Esophagus squamous epithelium (tissue), 5 donors: ENCODE results near the gene MEN1. TPM values are rescaled to one million over a fixed set of nuclear protein-coding genes. Genes with fewer than 3 reads are reported as not detected.

Experiments
- DNase-seq: peaks from one replicate; lab custom pipeline; 2025; lab: John Stamatoyannopoulos, UW
- H3K27ac ChIP-seq, 4 donors: fragments of 200-600 bp; sonication (generic); one replicate each; pipeline ENCODE4 v1.5.1; 2016 to 2019; ENCODE audit warnings: mild to moderate bottlenecking in 1 of 4
- H3K27me3 ChIP-seq, 4 donors: fragments of 200-600 bp; sonication (generic); 1 replicate in 3 of 4; 2 replicates in 1 of 4; pipeline versions ENCODE4 v1.5.1 to v1.6.0; 2017 to 2021; ENCODE audit warnings: antibody characterized with exemption in 1 of 4
- H3K36me3 ChIP-seq, 3 donors: fragments of 200-600 bp; sonication (generic); one replicate each; pipeline ENCODE4 v1.5.1; 2016 to 2019
- H3K4me1 ChIP-seq, 3 donors: fragments of 200-600 bp; sonication (generic); one replicate each; pipeline ENCODE4 v1.5.1; 2017 to 2019
- H3K4me3 ChIP-seq, 4 donors: fragments of 200-600 bp; sonication (generic); 1 replicate in 3 of 4; 2 replicates in 1 of 4; pipeline ENCODE4 v1.5.1; 2016 to 2019; ENCODE audit warnings: mild to moderate bottlenecking in 2 of 4, moderate library complexity in 1 of 4
- H3K9me3 ChIP-seq, 3 donors: fragments of 200-600 bp; sonication (generic); one replicate each; pipeline ENCODE4 v1.5.1; 2016 to 2019
- POLR2A ChIP-seq, 4 donors: fragments of 450-650 bp; IDR thresholded peaks; one replicate each; pipeline ENCODE4 v1.6.1; 2017; ENCODE audit warnings: antibody characterized with exemption in 4 of 4, mild to moderate bottlenecking in 4 of 4, moderate library complexity in 3 of 4
- WGBS, 2 donors: methylation state at CpG; one replicate each; pipeline ENCODE4 v1.1.5; 2018; 5-methylcytosine and 5-hydroxymethylcytosine counted together
- intact Hi-C: fragments of 100-400 bp; cut with DNase I; formaldehyde crosslinking; loops from one replicate; pipeline ENCODE4 v1.15.0; 2022
- total RNA-seq, 4 donors: library from RNA; depleted of rRNA; stranded (reverse); fragments of >200 nt; gene quantifications; one replicate each; pipeline ENCODE4 v1.1.0, GENCODE V29; 2016
- TF ChIP-seq, protein P1 (sequence below), 6 experiments: fragments of 450-650 bp in 4 of 6; fragments of 200-600 bp in 2 of 6; sonication (generic) in 2 of 6; IDR thresholded peaks; one replicate each; pipeline ENCODE4 v1.5.1; 2016 to 2019; ENCODE audit warnings: antibody characterized with exemption in 6 of 6, mild to moderate bottlenecking in 4 of 6, moderate library complexity in 4 of 6
- donor health status: DM: yes; HTN: yes; CAD: no.

Gene MEN1
- total RNA-seq, 4 donors from 2014 or later = 14.9 to 23.3 (median 17.0) TPM

DNA sequence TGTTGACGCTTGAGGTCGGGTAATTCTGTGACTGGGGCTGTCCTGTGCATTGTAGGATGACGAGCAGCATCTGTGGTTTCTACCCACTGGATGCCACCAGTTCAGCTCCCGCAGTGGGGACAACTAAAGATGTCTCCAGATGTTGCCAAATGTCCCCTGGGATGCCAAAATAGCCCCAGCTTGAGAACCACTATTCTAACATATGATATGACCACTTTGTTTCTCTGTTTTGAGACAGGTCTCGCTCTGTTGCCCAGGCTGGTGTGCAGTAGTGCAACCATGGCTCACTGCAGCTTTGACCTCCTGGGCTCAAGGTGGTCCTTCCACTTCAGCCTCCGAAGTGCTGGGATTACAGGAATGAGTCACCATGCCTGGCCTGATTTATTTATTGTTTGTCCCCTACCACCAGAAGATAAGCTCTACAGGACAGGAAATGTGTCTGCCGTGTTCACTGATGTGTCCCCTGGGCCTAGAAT lies 4.4 kb upstream of the MEN1 start:
- H3K27me3 ChIP-seq = no peaks in the 10 kb centered on the region
- no peaks in the 10 kb centered on the region for H3K36me3 ChIP-seq
- H3K9me3 ChIP-seq = no peaks in the 10 kb centered on the region
- intact Hi-C loops = no loop called here
- no peak overlapping the region for H3K27ac ChIP-seq
- peaks cover 0 to 9% (median 3%) of the 10 kb centered on the region in 3 donors for H3K4me1 ChIP-seq
- TF ChIP-seq, protein P1, sequence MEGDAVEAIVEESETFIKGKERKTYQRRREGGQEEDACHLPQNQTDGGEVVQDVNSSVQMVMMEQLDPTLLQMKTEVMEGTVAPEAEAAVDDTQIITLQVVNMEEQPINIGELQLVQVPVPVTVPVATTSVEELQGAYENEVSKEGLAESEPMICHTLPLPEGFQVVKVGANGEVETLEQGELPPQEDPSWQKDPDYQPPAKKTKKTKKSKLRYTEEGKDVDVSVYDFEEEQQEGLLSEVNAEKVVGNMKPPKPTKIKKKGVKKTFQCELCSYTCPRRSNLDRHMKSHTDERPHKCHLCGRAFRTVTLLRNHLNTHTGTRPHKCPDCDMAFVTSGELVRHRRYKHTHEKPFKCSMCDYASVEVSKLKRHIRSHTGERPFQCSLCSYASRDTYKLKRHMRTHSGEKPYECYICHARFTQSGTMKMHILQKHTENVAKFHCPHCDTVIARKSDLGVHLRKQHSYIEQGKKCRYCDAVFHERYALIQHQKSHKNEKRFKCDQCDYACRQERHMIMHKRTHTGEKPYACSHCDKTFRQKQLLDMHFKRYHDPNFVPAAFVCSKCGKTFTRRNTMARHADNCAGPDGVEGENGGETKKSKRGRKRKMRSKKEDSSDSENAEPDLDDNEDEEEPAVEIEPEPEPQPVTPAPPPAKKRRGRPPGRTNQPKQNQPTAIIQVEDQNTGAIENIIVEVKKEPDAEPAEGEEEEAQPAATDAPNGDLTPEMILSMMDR (IDR thresholded peaks at IDR 0.05) = no peak
- no peak for TF ChIP-seq POLR2A (IDR thresholded peaks at IDR 0.05)
- no peak overlapping the region for H3K4me3 ChIP-seq
- DNase-seq = no peak
- WGBS, 2 donors = 72% methylated on average over 5 to 7 of the region's 7 CpGs

DNA sequence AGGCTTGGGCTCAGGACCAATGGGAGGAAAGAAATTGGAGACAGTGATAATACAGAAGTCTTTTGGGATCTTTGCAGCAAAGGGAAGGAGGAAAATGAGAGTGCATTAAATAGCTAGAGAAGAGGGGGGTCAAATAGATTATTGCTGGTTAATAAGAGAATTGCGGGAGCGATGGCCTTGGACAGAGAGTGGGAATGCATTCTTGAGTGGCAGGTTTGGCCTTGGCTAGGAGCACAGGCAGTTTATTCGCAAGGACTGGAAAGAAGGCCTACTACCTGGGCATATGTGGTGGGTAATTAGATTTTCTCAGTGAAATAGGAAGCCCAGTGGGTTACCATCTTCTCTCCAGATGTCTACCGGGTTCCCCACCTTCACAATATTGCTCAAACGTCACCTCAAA lies 3.5 kb upstream of the MEN1 start:
- Histone ChIP-seq H3K4me1 (peaks cover 6 to 18% (median 8%) of the 10 kb centered on the region in 3 donors), H3K27me3 (no peaks in the 10 kb centered on the region), H3K27ac (no peak overlapping the region), H3K9me3 (no peaks in the 10 kb centered on the region), H3K4me3 (no peak overlapping the region), H3K36me3 (no peaks in the 10 kb centered on the region)
- whole genome bisulfite sequencing, 2 donors = 84 to 85% methylated on average over 5 of the region's 5 CpGs
- TF ChIP-seq POLR2A (IDR thresholded peaks at IDR 0.05) = no peak
- TF ChIP-seq, protein P1 (IDR thresholded peaks at IDR 0.05) = no peak
- DNase-seq = no peak
- intact Hi-C loops = no loop called here

DNA sequence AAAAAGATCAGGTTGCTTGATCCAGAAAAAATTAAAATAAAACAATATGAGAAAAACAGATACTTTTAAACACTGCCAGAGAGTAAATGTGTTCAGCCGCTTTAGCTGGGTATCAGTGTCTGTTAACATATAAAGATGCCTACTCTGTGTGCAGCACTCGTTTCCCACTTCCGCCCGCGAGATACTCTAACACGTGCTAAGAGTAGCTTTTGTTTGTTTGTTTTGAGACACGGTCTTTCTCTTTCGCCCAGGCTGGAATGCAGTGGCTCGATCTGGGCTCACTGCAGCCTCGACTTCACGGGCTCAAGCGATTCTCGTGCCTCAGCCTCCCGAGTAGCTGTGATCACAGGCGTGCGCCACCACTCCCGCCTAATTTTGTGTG lies 531 bp upstream of the MEN1 start:
- TF ChIP-seq, protein P1 (IDR thresholded peaks at IDR 0.05) = no peak
- TF ChIP-seq POLR2A (IDR thresholded peaks at IDR 0.05) = no peak
- no peaks in the 10 kb centered on the region for H3K27me3 ChIP-seq
- WGBS, 2 donors = 44 to 47% methylated on average over 16 to 17 of the region's 17 CpGs
- peaks cover 0 to 26% (median 5%) of the 10 kb centered on the region in 3 donors for H3K36me3 ChIP-seq
- H3K9me3 ChIP-seq = no peaks in the 10 kb centered on the region
- intact Hi-C loops = no loop called here
- H3K27ac ChIP-seq = peak overlapping the region; percentile 84 to 92 (median 88)
- H3K4me3 ChIP-seq = peak overlapping the region; percentile 80 to 96 (median 91)
- H3K4me1 ChIP-seq = peaks cover 6 to 34% (median 8%) of the 10 kb centered on the region in 3 donors
- DNase-seq = no peak

GRCh38 chr11:64809781-64810241 lies 540 bp downstream of the MEN1 start:
- H3K4me1 ChIP-seq = peaks cover 6 to 36% (median 9%) of the 10 kb centered on the region in 3 donors
- no peaks in the 10 kb centered on the region for H3K9me3 ChIP-seq
- DNase-seq = no peak
- peak overlapping the region; percentile 84 to 92 (median 88) for H3K27ac ChIP-seq
- H3K4me3 ChIP-seq = peak overlapping the region; percentile 80 to 96 (median 91)
- H3K27me3 ChIP-seq = no peaks in the 10 kb centered on the region
- 0% methylated on average over 1 to 4 of the region's 44 CpGs for WGBS, 2 donors
- TF ChIP-seq, protein P1 (IDR thresholded peaks at IDR 0.05) = no peak
- no peak for TF ChIP-seq POLR2A (IDR thresholded peaks at IDR 0.05)
- intact Hi-C loops = no loop called here
- peaks cover 5 to 36% (median 7%) of the 10 kb centered on the region in 3 donors for H3K36me3 ChIP-seq

- no peaks in the 10 kb centered on the region for H3K9me3 ChIP-seq
- H3K4me1 ChIP-seq = peaks cover 27 to 66% (median 32%) of the 10 kb centered on the region in 3 donors
- intact Hi-C loops = no loop called here
- 89 to 100% methylated on average over 3 to 5 of the region's 9 CpGs for WGBS, 2 donors
- no peaks in the 10 kb centered on the region for H3K27me3 ChIP-seq
- no peak for DNase-seq
- TF ChIP-seq, protein P1 (IDR thresholded peaks at IDR 0.05) = no peak
- TF ChIP-seq POLR2A (IDR thresholded peaks at IDR 0.05) = no peak
- no peak overlapping the region for H3K27ac ChIP-seq
- peaks cover 5 to 44% (median 8%) of the 10 kb centered on the region in 3 donors for H3K36me3 ChIP-seq
- H3K4me3 ChIP-seq = no peak overlapping the region
Observed at GRCh38 chr11:64805481-64805880, 4.9 kb downstream of the MEN1 start.
